Mesenteric fat pad (tissue), 1 donor: ENCODE results near the gene PRRX2. TPM values are rescaled to one million over a fixed set of nuclear protein-coding genes. Genes with fewer than 3 reads are reported as not detected.

Experiments used
- DNase-seq: peaks from one replicate; pipeline ENCODE4 v3.0.0-alpha.2; 2020; ENCODE audit warnings: low spot score
- total RNA-seq: library from RNA; stranded (reverse); fragmentation: NEBNext Ultra II Directional; extraction: Animal tissue kit (Norgen Biotek cat#: 25700); gene quantifications from one replicate; pipeline ENCODE4 v1.2.1, GENCODE V29; 2021
- donor health status: DM: yes; HTN: yes; CAD: no.

Gene PRRX2
- total RNA-seq, 1 donor from 2014 or later, result 8.5 TPM

- no peak for DNase-seq
Measured at GRCh38 chr9:129676975-129677374, 11.5 kb downstream of the PRRX2 start.

DNA sequence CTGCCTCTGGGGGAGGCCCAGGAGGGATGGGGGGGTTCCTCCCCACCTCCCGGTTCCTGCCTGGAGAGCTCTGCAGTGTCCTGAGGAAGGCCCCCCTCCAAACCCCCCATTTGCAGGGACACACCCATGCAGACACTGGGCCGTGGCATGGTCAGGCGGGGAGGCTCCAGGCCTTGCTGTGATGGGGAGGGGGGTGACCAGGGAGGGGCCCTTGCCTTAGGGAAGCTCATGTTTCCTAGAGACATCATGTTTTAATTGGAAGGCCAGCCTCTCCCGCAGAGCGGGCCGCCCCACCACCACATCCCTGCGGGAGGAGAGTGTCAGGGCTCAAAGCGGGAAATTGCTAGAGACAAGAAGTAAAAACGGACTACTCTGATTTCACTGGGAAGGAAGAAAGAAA lies 12.0 kb downstream of the PRRX2 start:
- no peak for DNase-seq

GRCh38 chr9:129678844-129679243 lies 13.4 kb downstream of the PRRX2 start:
- DNase-seq, result no peak

DNA sequence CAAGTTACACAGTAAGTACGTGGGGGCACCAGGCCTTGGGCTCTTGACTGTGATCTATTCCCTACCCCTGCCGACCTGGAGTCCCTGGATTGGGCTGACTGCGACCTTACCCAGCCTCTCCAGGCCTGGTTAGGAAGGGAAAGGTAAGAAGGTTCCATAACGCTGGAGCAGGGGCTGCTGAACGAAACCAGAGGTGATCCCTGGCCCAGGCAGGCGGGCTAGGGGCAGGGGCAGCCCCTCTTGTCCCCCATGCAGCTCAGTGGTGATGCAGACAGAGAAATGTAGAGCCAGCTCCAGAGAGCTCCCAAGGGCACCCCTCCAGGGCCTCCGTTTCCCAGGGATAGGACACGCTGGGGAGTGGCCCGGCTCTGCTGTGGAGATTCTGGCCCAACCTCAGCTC lies 14.1 kb downstream of the PRRX2 start:
- DNase-seq, result no peak

DNA sequence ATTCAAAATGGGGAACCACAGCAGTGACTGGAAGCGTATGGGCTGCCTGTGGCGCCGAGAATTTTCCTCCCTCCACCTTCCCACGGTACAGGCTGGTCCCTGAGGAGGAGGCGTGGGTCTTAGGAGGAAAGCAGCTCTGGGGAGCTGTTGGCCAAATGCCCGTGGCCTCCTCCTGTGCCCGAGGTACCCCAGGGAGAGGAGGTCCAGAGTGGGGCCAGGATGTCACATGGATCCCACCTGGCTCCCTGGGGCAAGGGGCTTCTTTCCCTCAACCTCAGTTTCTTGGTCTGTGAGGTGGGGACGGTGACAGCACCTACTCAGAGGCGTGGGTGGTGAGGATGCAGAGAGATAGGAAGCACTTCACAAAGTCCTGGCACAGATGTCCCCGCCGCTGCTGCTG lies 16.5 kb downstream of the PRRX2 start:
- no peak for DNase-seq

GRCh38 chr9:129682381-129682780 lies 16.9 kb downstream of the PRRX2 start:
- no peak for DNase-seq

- no peak for DNase-seq
Measured at GRCh38 chr9:129685220-129685932, 19.9 kb downstream of the PRRX2 start.

GRCh38 chr9:129685933-129686259 lies 20.4 kb downstream of the PRRX2 start:
- no peak for DNase-seq

- DNase-seq, result no peak
Measured at GRCh38 chr9:129686736-129687135, 21.3 kb downstream of the PRRX2 start.

GRCh38 chr9:129687391-129687790 lies 21.9 kb downstream of the PRRX2 start:
- no peak for DNase-seq

DNA sequence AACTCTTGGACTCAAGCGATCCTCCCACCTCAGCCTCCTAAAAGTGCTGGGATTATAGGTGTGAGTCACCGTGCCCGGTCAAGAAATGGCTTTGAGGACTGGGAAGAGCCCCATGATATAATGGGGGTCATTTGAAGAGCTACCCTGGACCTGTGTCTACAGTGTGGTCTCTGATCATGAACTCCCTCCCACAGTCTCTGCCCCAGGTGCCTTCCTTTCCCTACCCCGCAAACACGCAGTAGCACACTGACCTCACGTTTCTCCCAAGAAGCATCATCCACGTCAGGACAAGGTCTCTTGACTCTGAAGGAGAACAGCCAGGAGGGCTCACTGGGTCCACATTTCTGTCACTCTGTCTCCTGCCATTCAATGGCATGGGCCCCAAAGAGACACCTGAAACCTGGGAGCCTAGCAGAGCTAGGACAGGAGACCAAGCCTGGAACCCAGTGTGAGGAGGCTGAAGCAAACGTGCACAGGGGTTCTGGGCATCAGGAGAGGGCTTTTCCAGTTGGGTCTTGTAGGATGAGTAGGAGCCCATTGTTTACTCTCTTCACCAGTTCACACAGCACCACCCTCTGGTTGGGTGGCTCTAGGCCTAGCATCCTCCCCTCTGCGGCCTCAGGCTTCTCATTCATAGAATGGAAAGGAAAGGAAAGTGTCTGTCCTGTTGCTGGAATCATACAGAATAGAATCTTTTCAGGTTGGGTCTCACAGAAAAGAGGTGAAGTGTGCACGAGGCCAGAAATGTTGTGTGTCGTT lies 23.0 kb downstream of the PRRX2 start:
- no peak for DNase-seq

DNA sequence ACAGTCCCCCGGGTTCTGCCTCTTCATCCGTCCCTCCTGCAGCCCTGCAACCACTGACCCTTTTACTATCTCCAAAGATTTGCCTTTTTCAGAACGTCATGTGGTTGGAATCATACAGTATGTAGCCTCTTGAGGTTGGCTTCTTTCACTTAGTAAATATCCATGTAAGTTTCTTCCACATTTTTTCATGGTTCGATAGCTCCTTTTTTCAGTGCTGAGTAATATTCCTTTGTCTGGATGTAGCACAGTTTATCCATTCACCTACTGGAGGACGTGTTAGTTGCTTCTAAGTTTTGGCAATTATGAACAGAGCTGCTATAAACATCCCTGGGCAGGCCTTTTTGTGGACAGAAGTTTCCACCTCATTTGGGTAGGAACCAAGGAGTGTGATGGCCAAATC lies 27.1 kb downstream of the PRRX2 start:
- DNase-seq, result no peak

DNA sequence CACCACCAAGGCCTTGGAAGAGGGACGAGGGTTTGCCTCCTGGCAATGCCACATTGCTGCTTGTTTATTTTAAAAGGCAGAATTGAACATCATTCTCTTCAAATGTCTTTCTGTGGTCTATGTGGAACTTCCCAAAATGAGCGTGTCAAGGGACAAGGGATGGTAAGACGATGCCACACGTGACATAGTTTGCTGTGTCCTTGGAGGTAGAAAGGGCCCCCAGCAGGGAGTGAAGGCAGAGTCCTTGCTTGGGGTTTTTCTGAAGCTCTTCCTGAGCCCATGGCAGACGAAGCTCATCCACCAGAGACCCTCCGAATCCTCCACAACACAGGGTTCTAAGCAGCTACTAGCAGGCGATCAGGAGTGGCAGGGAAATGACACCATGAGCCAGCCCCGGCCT lies 28.3 kb downstream of the PRRX2 start:
- DNase-seq, result no peak

DNA sequence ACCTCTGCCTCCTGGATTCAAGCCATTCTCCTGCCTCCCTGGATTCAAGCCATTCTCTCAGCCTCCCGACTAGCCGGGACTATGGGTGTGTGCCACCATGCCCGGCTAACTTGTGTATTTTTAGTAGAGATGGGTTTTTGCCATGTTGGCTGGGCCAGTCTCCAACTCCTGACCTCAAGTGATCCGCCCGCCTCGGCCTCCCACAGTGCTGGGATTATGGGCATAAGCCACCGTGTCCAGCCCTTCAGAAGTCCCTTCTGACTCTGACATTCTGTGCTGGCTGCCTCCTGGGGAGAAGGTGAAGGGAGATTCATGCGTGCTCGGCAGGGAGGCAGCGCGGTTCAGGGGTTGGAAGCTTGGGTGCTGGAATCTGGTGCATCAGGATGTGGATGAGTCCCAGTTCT lies 28.8 kb downstream of the PRRX2 start:
- DNase-seq, result no peak

DNA sequence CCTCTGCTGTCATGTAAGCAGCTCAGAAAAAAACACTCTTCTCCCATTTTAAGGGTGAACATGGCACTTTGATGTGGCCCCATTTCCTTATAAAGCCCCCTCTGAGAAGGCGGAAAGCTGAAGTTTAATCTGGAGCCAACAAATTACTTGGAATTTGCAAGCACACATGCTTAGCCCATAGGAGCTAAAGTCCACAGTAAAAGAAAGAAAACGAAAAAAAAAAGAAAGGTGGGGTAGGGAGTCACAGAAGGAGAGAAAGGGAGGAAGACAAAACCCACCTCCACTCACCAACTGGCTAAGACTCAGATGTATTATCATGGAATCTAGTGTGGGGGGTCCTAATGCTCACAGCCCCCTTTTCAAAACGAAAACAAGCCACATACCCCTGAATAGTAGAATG lies 30.4 kb downstream of the PRRX2 start:
- no peak for DNase-seq

GRCh38 chr9:129696944-129697655 lies 31.7 kb downstream of the PRRX2 start:
- no peak for DNase-seq

DNA sequence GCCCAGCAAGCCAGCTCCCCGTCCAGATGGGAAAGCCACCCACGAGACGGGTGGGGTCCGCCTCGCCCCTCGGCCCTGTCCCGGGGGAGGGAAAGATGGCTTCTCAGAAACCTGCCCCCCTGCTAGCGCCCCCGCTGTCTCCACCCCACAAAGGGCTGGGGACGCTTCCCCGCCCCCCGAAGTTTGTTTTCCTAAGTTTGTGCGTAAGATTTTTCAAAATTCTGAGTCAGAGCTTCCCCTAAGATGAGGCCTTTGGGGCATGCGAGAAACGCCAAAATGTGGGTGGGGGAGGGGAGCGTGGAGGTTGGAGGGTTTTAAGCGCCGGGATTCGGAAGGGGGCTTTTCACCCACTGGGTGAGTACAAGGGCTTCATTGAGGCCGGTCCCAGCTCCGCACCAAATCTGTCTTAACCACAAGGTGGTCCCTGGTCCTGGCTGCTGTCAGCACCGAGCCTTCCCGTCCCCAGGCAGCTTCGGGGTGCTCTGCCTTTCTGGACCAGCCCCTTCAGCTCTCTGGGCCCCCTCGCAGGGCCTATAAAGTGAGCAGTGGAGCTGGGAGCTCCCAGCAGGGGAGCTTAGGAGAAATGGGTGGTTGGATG lies 32.3 kb downstream of the PRRX2 start:
- no peak for DNase-seq

GRCh38 chr9:129698254-129698757 lies 32.9 kb downstream of the PRRX2 start:
- no peak for DNase-seq

- DNase-seq, result no peak
Measured at GRCh38 chr9:129701054-129701453, 35.6 kb downstream of the PRRX2 start.

DNA sequence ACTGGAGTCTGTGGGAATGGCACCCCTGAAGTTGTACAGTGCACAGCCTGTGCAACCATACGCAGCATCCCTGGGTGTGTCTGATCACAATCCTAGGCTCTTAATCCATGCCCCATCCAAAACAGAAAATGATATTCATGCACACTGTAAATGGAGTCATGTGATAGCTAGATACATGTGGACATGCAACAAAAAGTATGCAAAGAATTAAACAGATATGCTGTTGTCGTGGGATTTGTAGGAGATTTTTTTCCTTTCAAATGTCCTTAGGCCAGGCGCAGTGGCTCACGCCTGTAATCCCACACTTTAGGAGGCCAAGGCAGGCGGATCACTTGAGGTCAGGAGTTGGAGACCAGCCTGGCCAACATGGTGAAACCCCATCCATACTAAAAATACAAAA lies 36.1 kb downstream of the PRRX2 start:
- DNase-seq, result no peak

DNA sequence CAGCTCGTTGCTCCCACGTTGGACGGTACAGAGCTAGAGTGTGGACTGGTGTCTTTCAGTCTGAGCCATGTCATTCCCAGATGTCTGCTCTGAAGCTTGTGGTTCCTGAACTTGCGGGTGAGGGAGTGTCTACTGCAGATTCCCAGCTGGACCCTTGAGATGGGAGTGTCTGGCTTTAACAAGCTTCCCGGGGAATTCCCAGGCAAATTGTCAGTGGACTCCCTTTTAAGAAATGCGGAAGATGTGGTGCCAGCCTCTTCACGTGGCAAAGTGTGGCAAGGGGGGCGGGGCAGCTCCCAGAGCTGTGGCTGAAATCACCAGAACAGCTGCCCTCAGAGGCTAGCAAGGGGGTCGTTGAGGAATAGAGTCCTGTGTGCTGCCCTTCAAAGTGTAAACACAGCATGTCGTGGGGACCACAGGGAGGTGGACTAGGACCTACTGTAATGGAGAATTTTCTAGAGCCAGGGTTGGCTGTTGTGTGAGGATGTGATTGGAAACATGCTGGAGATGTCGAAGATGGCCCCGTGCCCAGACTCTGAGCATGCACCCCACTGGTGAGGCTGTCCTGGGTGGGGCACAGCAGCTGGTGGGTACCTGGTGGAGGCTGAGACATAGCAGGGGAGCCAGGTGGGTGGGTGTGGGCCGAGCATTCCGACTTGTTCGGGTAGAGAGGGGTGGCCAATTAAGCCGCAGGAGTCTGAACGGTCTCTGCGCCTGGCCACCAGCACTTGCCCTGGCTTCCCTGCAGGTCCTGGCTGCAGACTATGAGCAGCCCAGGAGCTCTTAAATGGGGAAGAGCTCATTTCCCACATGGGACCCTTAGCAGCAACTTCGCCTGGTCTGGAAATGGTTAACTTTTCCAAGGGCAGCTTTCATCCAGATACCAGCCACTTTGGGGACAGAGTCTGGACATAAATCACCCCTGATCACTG lies 37.4 kb downstream of the PRRX2 start:
- DNase-seq, result no peak
